WTC11 (cell line): ENCODE results near the gene SMC2. TPM values are rescaled to one million over a fixed set of nuclear protein-coding genes. Genes with fewer than 3 reads are reported as not detected.

Experiments used
- ATAC-seq: fragments of 200-7000 bp; cut with Tn5 transposase; 2 replicates; pipeline ENCODE4 v1.10.0; 2021; ENCODE audit warnings: mild to moderate bottlenecking, moderate library complexity
- CTCF ChIA-PET: fragments of 300-600 bp; sonication (Branson Sonifier 250); formaldehyde crosslinking; loops from one replicate; lab custom pipeline; 2021; ENCODE audit warnings: antibody characterized with exemption; lab: Charles Lee
- POLR2A ChIA-PET: fragments of 350-600 bp; sonication (Branson Sonifier 250); formaldehyde crosslinking; loops from one replicate; lab custom pipeline; 2021; ENCODE audit warnings: antibody characterized with exemption; lab: Charles Lee
- DNase-seq: peaks from one replicate; pipeline ENCODE4 v3.0.0; 2021; ENCODE audit warnings: low spot score
- H3K27ac Mint-ChIP-seq: 2 replicates; pipeline ENCODE4 v1.8.0; 2021; ENCODE audit warnings: mixed read lengths
- H3K27me3 Mint-ChIP-seq: 2 replicates; pipeline ENCODE4 v1.8.0; 2021; ENCODE audit warnings: low read depth, mild to moderate bottlenecking, moderate library complexity, mixed read lengths
- H3K36me3 Mint-ChIP-seq: 2 replicates; pipeline ENCODE4 v1.8.0; 2021; ENCODE audit warnings: mixed read lengths
- H3K4me1 Mint-ChIP-seq: 2 replicates; pipeline ENCODE4 v1.8.0; 2022; ENCODE audit warnings: mixed read lengths
- H3K4me3 Mint-ChIP-seq: 2 replicates; pipeline ENCODE4 v1.8.0; 2021; ENCODE audit warnings: mild to moderate bottlenecking, moderate library complexity, mixed read lengths
- H3K9me3 Mint-ChIP-seq: 2 replicates; pipeline ENCODE4 v1.8.0; 2021; ENCODE audit warnings: mixed read lengths
- EMX1 ChIP-seq: fragments of 250-450 bp; sonication (Bioruptor Pico); IDR thresholded peaks from 2 replicates; pipeline ENCODE4 v1.8.0; 2021; ENCODE audit warnings: mild to moderate bottlenecking
- FOXJ3 ChIP-seq: sonication (generic); formaldehyde crosslinking; IDR thresholded peaks from 2 replicates; pipeline ENCODE4 v1.9.0; 2021; ENCODE audit warnings: missing genetic modification reagents, mild to moderate bottlenecking, borderline replicate concordance
- GTF2I ChIP-seq: fragments of 250-450 bp; sonication (Bioruptor Pico); conservative IDR thresholded peaks from 2 replicates; pipeline ENCODE4 v1.4.0; 2021; ENCODE audit warnings: mild to moderate bottlenecking
- NFE2L1 ChIP-seq: sonication (generic); formaldehyde crosslinking; IDR thresholded peaks from 2 replicates; pipeline ENCODE4 v1.8.1; 2023; ENCODE audit warnings: missing genetic modification reagents
- NR2C2 ChIP-seq: sonication (generic); formaldehyde crosslinking; IDR thresholded peaks from 2 replicates; pipeline ENCODE4 v1.8.0; 2022; ENCODE audit warnings: mild to moderate bottlenecking, missing genetic modification reagents
- OVOL2 ChIP-seq: fragments of 250-450 bp; sonication (Bioruptor Pico); IDR thresholded peaks from 2 replicates; pipeline ENCODE4 v1.9.0; 2021; ENCODE audit warnings: mild to moderate bottlenecking, borderline replicate concordance
- TEAD1 ChIP-seq: sonication (generic); formaldehyde crosslinking; IDR thresholded peaks from 2 replicates; pipeline ENCODE4 v1.8.0; 2022; ENCODE audit warnings: mild to moderate bottlenecking, missing genetic modification reagents
- ZNF263 ChIP-seq: sonication (generic); formaldehyde crosslinking; IDR thresholded peaks from 2 replicates; pipeline ENCODE4 v1.8.1; 2022; ENCODE audit warnings: low read depth, mild to moderate bottlenecking, moderate library complexity, missing genetic modification reagents
- ZNF317 ChIP-seq: sonication (generic); formaldehyde crosslinking; IDR thresholded peaks from 2 replicates; pipeline ENCODE4 v1.8.1; 2023; ENCODE audit warnings: low read depth, mild to moderate bottlenecking, moderate library complexity, missing genetic modification reagents, borderline replicate concordance
- ZNF416 ChIP-seq: fragments of 250-450 bp; sonication (Bioruptor Pico); IDR thresholded peaks from 2 replicates; pipeline ENCODE4 v1.9.0; 2021; ENCODE audit warnings: mild to moderate bottlenecking, inconsistent platforms
- total RNA-seq: library from RNA; stranded (reverse); gene quantifications from 3 replicates; pipeline ENCODE4 v1.2.3, GENCODE V29; 2021
- TF ChIP-seq, protein P1 (sequence below): fragments of 250-450 bp; sonication (Bioruptor Pico); IDR thresholded peaks from 2 replicates; pipeline ENCODE4 v1.9.0; 2021; ENCODE audit warnings: moderate library complexity, mild to moderate bottlenecking, inconsistent platforms, borderline replicate concordance
- TF ChIP-seq, protein P2 (sequence below): fragments of 250-450 bp; sonication (Bioruptor Pico); IDR thresholded peaks from 2 replicates; pipeline ENCODE4 v2.1.2; 2022; ENCODE audit warnings: mild to moderate bottlenecking, moderate library complexity
- TF ChIP-seq, protein P3 (sequence below): fragments of 250-450 bp; sonication (Bioruptor Pico); IDR thresholded peaks from 2 replicates; pipeline ENCODE4 v1.9.0; 2021; ENCODE audit warnings: mild to moderate bottlenecking, borderline replicate concordance
- TF ChIP-seq, protein P4 (sequence below): sonication (generic); formaldehyde crosslinking; IDR thresholded peaks from 2 replicates; pipeline ENCODE4 v1.8.0; 2022; ENCODE audit warnings: mild to moderate bottlenecking, missing genetic modification reagents
- TF ChIP-seq, protein P5 (sequence below): sonication (generic); formaldehyde crosslinking; IDR thresholded peaks from 2 replicates; pipeline ENCODE4 v1.8.1; 2023; ENCODE audit warnings: mild to moderate bottlenecking, missing genetic modification reagents, borderline replicate concordance
- TF ChIP-seq, protein P6 (sequence below): sonication (generic); formaldehyde crosslinking; IDR thresholded peaks from 2 replicates; pipeline ENCODE4 v1.8.1; 2023; ENCODE audit warnings: mild to moderate bottlenecking, missing genetic modification reagents

Gene SMC2
- total RNA-seq, 1 experiment from 2014 or later = 31.9 TPM

DNA sequence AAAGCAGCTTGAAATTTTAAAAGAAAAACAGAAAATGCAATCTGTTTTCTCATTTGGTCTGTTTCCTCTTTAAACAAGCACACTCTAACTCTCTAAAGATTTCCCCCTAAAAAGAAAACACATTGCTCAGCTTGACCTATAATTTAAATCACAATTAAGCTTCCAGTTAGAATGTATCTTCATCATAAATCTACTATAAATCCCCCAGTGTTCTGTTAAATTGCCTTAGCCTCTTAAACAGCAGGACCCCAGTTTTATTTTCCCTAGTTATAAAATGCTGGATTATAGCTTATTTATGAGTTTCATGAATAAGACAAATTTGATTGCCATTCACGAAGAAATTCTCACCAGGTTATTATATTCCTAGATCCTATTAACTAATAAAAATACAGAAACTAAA, 8.6 kb upstream of the SMC2 start (continued):
- TF ChIP-seq, protein P1, sequence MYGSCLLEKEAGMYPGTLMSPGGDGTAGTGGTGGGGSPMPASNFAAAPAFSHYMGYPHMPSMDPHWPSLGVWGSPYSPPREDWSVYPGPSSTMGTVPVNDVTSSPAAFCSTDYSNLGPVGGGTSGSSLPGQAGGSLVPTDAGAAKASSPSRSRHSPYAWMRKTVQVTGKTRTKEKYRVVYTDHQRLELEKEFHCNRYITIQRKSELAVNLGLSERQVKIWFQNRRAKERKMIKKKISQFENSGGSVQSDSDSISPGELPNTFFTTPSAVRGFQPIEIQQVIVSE = no peak
- TF ChIP-seq, protein P2, sequence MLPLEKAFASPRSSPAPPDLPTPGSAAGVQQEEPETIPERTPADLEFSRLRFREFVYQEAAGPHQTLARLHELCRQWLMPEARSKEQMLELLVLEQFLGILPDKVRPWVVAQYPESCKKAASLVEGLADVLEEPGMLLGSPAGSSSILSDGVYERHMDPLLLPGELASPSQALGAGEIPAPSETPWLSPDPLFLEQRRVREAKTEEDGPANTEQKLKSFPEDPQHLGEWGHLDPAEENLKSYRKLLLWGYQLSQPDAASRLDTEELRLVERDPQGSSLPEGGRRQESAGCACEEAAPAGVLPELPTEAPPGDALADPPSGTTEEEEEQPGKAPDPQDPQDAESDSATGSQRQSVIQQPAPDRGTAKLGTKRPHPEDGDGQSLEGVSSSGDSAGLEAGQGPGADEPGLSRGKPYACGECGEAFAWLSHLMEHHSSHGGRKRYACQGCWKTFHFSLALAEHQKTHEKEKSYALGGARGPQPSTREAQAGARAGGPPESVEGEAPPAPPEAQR (CRISPR knock-in tag) = no peak

DNA sequence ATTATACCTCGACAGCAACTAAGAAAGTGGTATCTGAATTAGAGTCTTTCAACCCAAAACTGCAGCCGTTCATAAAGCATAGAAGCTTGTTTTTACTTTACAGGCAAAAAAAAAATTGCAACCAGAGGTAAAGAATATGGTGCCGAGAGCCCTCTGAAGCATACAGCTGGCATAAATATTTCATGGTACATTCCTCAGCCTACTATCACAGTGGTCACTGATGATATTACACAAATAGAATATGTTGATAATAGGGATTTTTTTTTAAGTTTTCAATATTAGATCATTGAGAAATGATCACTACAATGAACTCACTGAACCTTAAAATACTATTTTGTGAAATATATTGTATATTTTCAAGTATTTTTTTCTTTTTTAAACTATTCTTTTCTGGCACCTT, 6.2 kb upstream of the SMC2 start:
- ChIA-PET POLR2A (no interaction called here), CTCF (no interaction called here)
- DNase-seq (no peak), ATAC-seq (no peak)
- Mint-ChIP-seq H3K36me3 (no peaks in the 10 kb centered on the region), H3K9me3 (peaks cover 13% of the 10 kb centered on the region), H3K27ac (no peak overlapping the region), H3K27me3 (no peaks in the 10 kb centered on the region), H3K4me1 (peaks cover 19% of the 10 kb centered on the region), H3K4me3 (no peak overlapping the region)
- TF ChIP-seq GTF2I (CRISPR knock-in tag) (no peak), EMX1 (no peak), NFE2L1 (CRISPR knock-in tag) (no peak), ZNF416 (CRISPR knock-in tag) (no peak), OVOL2 (no peak)

DNA sequence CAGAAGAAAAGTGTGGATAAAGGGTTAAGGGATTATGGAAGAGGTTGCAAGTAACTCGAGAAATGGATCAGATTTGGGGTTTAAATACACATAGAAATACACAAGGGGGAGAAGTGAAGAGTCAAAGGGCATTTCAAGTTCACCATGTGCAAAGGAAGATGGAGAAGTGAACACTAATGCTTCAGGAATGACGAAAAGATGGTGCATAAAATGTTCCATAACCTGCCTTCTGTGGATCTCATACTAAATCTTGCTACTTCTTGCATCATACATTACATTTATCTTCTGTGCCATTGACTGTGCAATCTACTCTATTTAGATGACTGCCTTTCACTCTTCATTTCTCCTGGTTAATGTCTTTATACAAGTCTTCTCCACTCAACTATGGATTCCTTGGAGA, 5.7 kb upstream of the SMC2 start:
- H3K36me3 Mint-ChIP-seq = no peaks in the 10 kb centered on the region
- POLR2A ChIA-PET = no interaction called here
- ATAC-seq (no peak), DNase-seq (no peak)
- H3K27ac Mint-ChIP-seq = no peak overlapping the region
- no peaks in the 10 kb centered on the region for H3K27me3 Mint-ChIP-seq
- peaks cover 19% of the 10 kb centered on the region for H3K4me1 Mint-ChIP-seq
- TF ChIP-seq NR2C2 (CRISPR knock-in tag) = no peak
- no peak overlapping the region for H3K4me3 Mint-ChIP-seq
- CTCF ChIA-PET = no interaction called here
- H3K9me3 Mint-ChIP-seq = peaks cover 8% of the 10 kb centered on the region

DNA sequence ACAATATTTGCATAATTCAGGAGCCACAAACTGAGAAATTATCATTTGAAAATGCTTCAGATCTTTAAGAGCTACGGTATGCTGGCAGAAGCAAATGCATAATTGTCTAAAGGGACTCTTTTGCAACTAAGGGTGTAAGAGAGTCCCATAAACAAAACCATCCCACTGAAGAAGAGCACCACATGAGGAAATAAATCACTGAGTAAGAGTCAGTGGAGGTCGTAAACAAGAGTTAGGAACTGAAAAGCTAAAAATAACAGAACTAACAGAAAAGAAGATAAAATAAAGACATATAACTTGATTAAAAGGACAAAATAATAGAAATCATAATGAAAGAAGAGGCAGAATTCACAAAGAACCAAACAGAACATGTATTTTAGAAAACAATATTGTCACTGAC, 3.5 kb upstream of the SMC2 start:
- POLR2A ChIA-PET = no interaction called here
- CTCF ChIA-PET = no interaction called here
- TF ChIP-seq, protein P3, sequence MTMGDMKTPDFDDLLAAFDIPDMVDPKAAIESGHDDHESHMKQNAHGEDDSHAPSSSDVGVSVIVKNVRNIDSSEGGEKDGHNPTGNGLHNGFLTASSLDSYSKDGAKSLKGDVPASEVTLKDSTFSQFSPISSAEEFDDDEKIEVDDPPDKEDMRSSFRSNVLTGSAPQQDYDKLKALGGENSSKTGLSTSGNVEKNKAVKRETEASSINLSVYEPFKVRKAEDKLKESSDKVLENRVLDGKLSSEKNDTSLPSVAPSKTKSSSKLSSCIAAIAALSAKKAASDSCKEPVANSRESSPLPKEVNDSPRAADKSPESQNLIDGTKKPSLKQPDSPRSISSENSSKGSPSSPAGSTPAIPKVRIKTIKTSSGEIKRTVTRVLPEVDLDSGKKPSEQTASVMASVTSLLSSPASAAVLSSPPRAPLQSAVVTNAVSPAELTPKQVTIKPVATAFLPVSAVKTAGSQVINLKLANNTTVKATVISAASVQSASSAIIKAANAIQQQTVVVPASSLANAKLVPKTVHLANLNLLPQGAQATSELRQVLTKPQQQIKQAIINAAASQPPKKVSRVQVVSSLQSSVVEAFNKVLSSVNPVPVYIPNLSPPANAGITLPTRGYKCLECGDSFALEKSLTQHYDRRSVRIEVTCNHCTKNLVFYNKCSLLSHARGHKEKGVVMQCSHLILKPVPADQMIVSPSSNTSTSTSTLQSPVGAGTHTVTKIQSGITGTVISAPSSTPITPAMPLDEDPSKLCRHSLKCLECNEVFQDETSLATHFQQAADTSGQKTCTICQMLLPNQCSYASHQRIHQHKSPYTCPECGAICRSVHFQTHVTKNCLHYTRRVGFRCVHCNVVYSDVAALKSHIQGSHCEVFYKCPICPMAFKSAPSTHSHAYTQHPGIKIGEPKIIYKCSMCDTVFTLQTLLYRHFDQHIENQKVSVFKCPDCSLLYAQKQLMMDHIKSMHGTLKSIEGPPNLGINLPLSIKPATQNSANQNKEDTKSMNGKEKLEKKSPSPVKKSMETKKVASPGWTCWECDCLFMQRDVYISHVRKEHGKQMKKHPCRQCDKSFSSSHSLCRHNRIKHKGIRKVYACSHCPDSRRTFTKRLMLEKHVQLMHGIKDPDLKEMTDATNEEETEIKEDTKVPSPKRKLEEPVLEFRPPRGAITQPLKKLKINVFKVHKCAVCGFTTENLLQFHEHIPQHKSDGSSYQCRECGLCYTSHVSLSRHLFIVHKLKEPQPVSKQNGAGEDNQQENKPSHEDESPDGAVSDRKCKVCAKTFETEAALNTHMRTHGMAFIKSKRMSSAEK = no peak
- TF ChIP-seq, protein P4, sequence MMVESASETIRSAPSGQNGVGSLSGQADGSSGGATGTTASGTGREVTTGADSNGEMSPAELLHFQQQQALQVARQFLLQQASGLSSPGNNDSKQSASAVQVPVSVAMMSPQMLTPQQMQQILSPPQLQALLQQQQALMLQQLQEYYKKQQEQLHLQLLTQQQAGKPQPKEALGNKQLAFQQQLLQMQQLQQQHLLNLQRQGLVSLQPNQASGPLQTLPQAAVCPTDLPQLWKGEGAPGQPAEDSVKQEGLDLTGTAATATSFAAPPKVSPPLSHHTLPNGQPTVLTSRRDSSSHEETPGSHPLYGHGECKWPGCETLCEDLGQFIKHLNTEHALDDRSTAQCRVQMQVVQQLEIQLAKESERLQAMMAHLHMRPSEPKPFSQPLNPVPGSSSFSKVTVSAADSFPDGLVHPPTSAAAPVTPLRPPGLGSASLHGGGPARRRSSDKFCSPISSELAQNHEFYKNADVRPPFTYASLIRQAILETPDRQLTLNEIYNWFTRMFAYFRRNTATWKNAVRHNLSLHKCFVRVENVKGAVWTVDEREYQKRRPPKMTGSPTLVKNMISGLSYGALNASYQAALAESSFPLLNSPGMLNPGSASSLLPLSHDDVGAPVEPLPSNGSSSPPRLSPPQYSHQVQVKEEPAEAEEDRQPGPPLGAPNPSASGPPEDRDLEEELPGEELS (CRISPR knock-in tag) = no peak
- TF ChIP-seq FOXJ3 = no peak
- TF ChIP-seq, protein P5, sequence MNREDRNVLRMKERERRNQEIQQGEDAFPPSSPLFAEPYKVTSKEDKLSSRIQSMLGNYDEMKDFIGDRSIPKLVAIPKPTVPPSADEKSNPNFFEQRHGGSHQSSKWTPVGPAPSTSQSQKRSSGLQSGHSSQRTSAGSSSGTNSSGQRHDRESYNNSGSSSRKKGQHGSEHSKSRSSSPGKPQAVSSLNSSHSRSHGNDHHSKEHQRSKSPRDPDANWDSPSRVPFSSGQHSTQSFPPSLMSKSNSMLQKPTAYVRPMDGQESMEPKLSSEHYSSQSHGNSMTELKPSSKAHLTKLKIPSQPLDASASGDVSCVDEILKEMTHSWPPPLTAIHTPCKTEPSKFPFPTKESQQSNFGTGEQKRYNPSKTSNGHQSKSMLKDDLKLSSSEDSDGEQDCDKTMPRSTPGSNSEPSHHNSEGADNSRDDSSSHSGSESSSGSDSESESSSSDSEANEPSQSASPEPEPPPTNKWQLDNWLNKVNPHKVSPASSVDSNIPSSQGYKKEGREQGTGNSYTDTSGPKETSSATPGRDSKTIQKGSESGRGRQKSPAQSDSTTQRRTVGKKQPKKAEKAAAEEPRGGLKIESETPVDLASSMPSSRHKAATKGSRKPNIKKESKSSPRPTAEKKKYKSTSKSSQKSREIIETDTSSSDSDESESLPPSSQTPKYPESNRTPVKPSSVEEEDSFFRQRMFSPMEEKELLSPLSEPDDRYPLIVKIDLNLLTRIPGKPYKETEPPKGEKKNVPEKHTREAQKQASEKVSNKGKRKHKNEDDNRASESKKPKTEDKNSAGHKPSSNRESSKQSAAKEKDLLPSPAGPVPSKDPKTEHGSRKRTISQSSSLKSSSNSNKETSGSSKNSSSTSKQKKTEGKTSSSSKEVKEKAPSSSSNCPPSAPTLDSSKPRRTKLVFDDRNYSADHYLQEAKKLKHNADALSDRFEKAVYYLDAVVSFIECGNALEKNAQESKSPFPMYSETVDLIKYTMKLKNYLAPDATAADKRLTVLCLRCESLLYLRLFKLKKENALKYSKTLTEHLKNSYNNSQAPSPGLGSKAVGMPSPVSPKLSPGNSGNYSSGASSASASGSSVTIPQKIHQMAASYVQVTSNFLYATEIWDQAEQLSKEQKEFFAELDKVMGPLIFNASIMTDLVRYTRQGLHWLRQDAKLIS (CRISPR knock-in tag) = no peak
- no peak for TF ChIP-seq GTF2I (CRISPR knock-in tag)
- no peak for TF ChIP-seq ZNF263 (CRISPR knock-in tag)
- TF ChIP-seq, protein P2 (CRISPR knock-in tag) = no peak
- TF ChIP-seq, protein P6, sequence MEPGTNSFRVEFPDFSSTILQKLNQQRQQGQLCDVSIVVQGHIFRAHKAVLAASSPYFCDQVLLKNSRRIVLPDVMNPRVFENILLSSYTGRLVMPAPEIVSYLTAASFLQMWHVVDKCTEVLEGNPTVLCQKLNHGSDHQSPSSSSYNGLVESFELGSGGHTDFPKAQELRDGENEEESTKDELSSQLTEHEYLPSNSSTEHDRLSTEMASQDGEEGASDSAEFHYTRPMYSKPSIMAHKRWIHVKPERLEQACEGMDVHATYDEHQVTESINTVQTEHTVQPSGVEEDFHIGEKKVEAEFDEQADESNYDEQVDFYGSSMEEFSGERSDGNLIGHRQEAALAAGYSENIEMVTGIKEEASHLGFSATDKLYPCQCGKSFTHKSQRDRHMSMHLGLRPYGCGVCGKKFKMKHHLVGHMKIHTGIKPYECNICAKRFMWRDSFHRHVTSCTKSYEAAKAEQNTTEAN (CRISPR knock-in tag) = no peak
- no peak for TF ChIP-seq TEAD1 (CRISPR knock-in tag)
- TF ChIP-seq ZNF317 (CRISPR knock-in tag) = no peak

More for the DNA sequence above, 3.5 kb upstream of the SMC2 start:
- no peak overlapping the region for H3K4me3 Mint-ChIP-seq
- H3K4me1 Mint-ChIP-seq = peaks cover 28% of the 10 kb centered on the region
- H3K27me3 Mint-ChIP-seq = no peaks in the 10 kb centered on the region
- ATAC-seq = no peak
- no peak overlapping the region for H3K27ac Mint-ChIP-seq
- DNase-seq = no peak
- no peaks in the 10 kb centered on the region for H3K36me3 Mint-ChIP-seq
- H3K9me3 Mint-ChIP-seq = no peaks in the 10 kb centered on the region
